Activated B cell treated with CpG ODN at 0.5 μM for 24 hours (primary cell): ENCODE data around the gene TRIM33. TPM values are rescaled to one million over a fixed set of nuclear protein-coding genes. Genes with fewer than 3 reads are reported as not detected.

Experiments
- ATAC-seq: fragments of 200-7000 bp; cut with Tn5 transposase; one replicate; pipeline ENCODE4 v1.10.0; 2021; ENCODE audit warnings: low read depth, mild to moderate bottlenecking, moderate library complexity
- CTCF ChIA-PET: fragments of 350-600 bp; sonication (Branson Sonifier 250); formaldehyde crosslinking; loops from one replicate; lab custom pipeline; 2021; ENCODE audit warnings: antibody characterized with exemption; lab: Charles Lee
- POLR2A ChIA-PET: fragments of 350-600 bp; sonication (Branson Sonifier 250); formaldehyde crosslinking; loops from one replicate; lab custom pipeline; 2021; ENCODE audit warnings: antibody characterized with exemption; lab: Charles Lee
- DNase-seq: peaks from one replicate; pipeline ENCODE4 v3.0.0; 2022
- H3K27ac Mint-ChIP-seq: one replicate; pipeline ENCODE4 v1.8.0; 2020; ENCODE audit warnings: mixed read lengths
- H3K27me3 Mint-ChIP-seq: one replicate; pipeline ENCODE4 v1.8.0; 2021; ENCODE audit warnings: mixed read lengths
- H3K36me3 Mint-ChIP-seq: one replicate; pipeline ENCODE4 v1.8.0; 2021; ENCODE audit warnings: low read depth, mixed read lengths
- H3K4me1 Mint-ChIP-seq: one replicate; pipeline ENCODE4 v1.8.0; 2021; ENCODE audit warnings: mixed read lengths
- H3K4me3 Mint-ChIP-seq: one replicate; pipeline ENCODE4 v1.8.0; 2020; ENCODE audit warnings: mild to moderate bottlenecking, mixed read lengths
- H3K9me3 Mint-ChIP-seq: one replicate; pipeline ENCODE4 v1.8.0; 2020; ENCODE audit warnings: mixed read lengths
- intact Hi-C: fragments of 100-400 bp; cut with micrococcal nuclease; formaldehyde crosslinking; loops from one replicate; pipeline ENCODE4 v1.15.1; 2024
- total RNA-seq: library from RNA; stranded (reverse); gene quantifications from 2 replicates; pipeline ENCODE4 v1.2.3, GENCODE V29; 2022
- TF ChIP-seq, protein P1 (sequence below): fragments of 200-600 bp; IDR thresholded peaks from one replicate; pipeline ENCODE4 v1.8.0; 2022; ENCODE audit warnings: antibody characterized with exemption, mild to moderate bottlenecking

The TRIM33 gene
- total RNA-seq, 1 donor from 2014 or later = 41.2 TPM

DNA sequence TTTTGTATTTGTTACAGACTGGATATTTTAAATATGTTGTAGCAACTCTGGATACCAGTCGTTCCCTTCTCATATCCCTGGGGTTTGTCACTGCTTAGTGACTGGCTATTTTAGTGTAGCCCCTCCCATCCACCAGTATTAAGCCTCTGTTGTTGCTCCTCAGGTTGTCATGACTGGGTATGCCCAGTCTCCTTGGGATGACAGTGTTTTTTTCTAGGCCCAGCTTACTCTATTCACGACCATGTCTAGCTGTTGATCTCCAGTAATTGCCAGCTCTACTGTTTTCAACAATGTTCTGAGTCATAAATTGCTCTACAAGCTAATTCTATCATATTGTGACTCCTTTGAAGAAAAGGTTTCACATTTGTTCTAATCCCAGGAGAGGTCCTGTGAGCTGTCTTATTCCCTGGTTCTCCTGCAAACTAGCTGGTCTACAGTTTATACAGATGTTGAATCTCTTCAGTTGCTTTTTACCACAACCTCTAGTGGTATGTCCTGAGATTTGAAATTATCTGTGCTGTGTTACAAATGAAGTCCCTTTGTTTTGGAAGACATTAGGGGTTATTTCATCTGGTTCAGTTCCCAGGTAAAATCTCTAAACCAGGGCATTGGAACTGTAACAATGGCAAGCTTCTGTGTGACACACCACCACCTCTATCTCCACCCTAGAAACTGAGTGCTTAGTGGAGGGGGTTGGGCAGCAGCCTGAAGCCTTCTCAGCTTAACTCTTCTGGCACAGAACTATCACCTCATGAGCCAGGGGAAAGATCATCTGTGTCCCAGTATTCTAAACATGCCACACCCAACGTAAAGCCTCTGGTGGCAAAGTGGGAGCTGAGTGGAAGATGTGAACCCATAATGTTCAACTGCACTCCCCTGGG is 124.6 kb downstream of the TRIM33 start:
- TF ChIP-seq, protein P1, sequence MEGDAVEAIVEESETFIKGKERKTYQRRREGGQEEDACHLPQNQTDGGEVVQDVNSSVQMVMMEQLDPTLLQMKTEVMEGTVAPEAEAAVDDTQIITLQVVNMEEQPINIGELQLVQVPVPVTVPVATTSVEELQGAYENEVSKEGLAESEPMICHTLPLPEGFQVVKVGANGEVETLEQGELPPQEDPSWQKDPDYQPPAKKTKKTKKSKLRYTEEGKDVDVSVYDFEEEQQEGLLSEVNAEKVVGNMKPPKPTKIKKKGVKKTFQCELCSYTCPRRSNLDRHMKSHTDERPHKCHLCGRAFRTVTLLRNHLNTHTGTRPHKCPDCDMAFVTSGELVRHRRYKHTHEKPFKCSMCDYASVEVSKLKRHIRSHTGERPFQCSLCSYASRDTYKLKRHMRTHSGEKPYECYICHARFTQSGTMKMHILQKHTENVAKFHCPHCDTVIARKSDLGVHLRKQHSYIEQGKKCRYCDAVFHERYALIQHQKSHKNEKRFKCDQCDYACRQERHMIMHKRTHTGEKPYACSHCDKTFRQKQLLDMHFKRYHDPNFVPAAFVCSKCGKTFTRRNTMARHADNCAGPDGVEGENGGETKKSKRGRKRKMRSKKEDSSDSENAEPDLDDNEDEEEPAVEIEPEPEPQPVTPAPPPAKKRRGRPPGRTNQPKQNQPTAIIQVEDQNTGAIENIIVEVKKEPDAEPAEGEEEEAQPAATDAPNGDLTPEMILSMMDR = no peak
- intact Hi-C loops = no loop called here
- H3K27ac Mint-ChIP-seq = no peak overlapping the region
- no peaks in the 10 kb centered on the region for H3K4me1 Mint-ChIP-seq
- no peaks in the 10 kb centered on the region for H3K27me3 Mint-ChIP-seq
- H3K4me3 Mint-ChIP-seq = no peak overlapping the region
- DNase-seq = no peak
- POLR2A ChIA-PET = no interaction called here
- no peak for ATAC-seq
- CTCF ChIA-PET = no interaction called here
- H3K9me3 Mint-ChIP-seq = peaks cover 45% of the 10 kb centered on the region
- peaks cover 15% of the 10 kb centered on the region for H3K36me3 Mint-ChIP-seq

DNA sequence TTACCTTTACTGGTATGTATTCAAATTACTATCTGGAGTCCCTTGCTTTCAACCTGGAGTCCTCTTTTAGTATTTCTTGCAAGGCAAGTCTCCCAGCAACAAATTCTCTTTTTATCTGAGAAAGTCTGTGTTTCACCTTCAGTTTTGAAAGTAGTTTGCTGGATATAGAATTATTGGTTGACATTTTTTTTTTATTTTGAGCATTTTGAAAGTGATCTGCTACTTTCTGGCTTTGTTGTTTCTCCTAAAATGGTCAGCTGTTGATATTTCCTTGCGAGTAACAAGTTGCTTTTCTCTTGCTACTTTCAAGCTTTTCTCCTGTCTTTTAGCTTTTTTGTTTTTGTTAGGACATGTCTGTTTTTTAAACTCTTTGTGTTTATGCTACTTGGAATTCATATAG is 126.1 kb downstream of the TRIM33 start:
- intact Hi-C loops = no loop called here
- POLR2A ChIA-PET = interaction anchor here (0.7 kb wide), 1 partner anchor 375 kb away, joined by 4 read pairs; no protein-coding TSS in a partner anchor
- CTCF ChIA-PET = no interaction called here
- Mint-ChIP-seq H3K4me1 (no peaks in the 10 kb centered on the region), H3K27me3 (no peaks in the 10 kb centered on the region), H3K36me3 (peaks cover 7% of the 10 kb centered on the region), H3K9me3 (peaks cover 44% of the 10 kb centered on the region), H3K27ac (no peak overlapping the region), H3K4me3 (no peak overlapping the region)
- no peak for DNase-seq
- TF ChIP-seq, protein P1 = no peak
- no peak for ATAC-seq

DNA sequence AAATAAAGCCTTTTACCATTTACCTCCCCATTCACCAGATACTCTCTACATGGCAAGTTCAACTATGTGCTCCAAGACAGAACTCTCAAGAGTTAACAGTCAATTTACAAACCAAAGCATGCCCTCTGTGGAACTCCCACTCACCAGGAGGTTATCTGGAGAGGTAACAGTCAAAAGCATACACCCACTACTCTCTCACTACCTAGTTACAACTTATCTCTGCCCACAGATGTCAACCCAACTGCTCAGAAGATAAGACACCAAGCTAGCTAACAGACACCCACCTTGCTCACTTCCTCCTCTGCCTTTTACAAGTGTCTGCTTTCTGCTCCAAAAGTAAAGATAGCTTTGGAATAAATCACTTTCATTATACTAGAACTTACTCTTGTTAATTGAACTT is 131.0 kb downstream of the TRIM33 start:
- Mint-ChIP-seq H3K27me3 (no peaks in the 10 kb centered on the region), H3K27ac (no peak overlapping the region), H3K4me1 (no peaks in the 10 kb centered on the region), H3K9me3 (peaks cover 48% of the 10 kb centered on the region), H3K4me3 (no peak overlapping the region), H3K36me3 (peaks cover 6% of the 10 kb centered on the region)
- DNase-seq (no peak), ATAC-seq (no peak)
- TF ChIP-seq, protein P1 = no peak
- ChIA-PET CTCF (no interaction called here), POLR2A (no interaction called here)
- intact Hi-C loops = no loop called here

DNA sequence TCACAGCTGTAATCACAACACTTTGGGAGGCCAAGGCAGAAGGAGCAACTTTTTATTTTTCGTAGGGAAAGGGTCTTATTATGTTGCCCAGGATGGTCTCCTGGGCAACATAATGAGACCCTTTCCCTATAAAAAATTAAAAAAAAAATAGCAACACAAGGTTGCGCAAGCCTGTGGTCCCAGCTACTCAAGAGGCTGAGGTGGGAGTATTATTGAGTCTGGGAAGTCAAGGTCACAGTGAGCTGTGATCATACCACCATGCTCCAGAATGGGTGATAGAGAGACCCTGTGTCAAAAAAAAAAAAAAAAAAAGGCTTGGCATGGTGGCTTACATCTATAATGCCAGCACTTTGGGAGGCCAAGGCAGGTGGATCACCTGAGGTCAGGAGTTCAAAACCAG is 131.6 kb downstream of the TRIM33 start:
- ChIA-PET CTCF (no interaction called here), POLR2A (no interaction called here)
- ATAC-seq = no peak
- Mint-ChIP-seq H3K9me3 (peaks cover 44% of the 10 kb centered on the region), H3K4me1 (no peaks in the 10 kb centered on the region), H3K27me3 (no peaks in the 10 kb centered on the region), H3K36me3 (peaks cover 6% of the 10 kb centered on the region), H3K4me3 (no peak overlapping the region), H3K27ac (no peak overlapping the region)
- DNase-seq = no peak
- intact Hi-C loops = no loop called here
- TF ChIP-seq, protein P1 = no peak

DNA sequence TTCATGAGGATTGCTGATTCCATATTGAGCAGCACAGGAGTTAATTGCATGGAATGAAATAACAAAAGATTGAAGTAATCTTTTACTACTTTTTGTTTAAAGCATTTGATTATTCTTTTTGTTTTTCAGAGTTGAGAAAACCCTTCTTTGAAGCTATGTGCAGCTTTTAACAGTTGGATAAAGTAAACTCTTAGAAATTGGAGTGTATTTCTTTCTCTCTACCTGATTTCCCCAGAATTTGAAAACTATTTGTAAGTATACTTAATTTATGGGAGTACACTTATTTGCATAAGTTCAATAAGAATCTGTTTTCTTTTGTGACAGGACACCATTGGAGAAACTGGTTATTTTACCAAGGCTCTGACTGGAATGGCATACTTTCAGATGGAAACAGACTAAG is 133.6 kb downstream of the TRIM33 start:
- peaks cover 42% of the 10 kb centered on the region for H3K9me3 Mint-ChIP-seq
- POLR2A ChIA-PET = no interaction called here
- H3K27ac Mint-ChIP-seq = no peak overlapping the region
- TF ChIP-seq, protein P1 = no peak
- H3K36me3 Mint-ChIP-seq = peaks cover 6% of the 10 kb centered on the region
- no peaks in the 10 kb centered on the region for H3K27me3 Mint-ChIP-seq
- intact Hi-C loops = no loop called here
- no peaks in the 10 kb centered on the region for H3K4me1 Mint-ChIP-seq
- ATAC-seq (no peak), DNase-seq (no peak)
- H3K4me3 Mint-ChIP-seq = no peak overlapping the region
- CTCF ChIA-PET = no interaction called here
